PFSK-1 (cell line): ENCODE results near the gene ERVK3-1.

ENCODE experiments used
- FOXP2 ChIP-seq: optimal IDR thresholded peaks from 2 replicates; pipeline ENCODE3; 2011; ENCODE audit warnings: borderline replicate concordance, control low read depth, inconsistent platforms; ENCODE audit not compliant: insufficient read depth; ENCODE audit errors: extremely low read length, extremely low read depth
- POLR2AphosphoS5 ChIP-seq: IDR thresholded peaks from 2 replicates; pipeline ENCODE4 v1.6.1; 2012; ENCODE audit warnings: low read depth, mild to moderate bottlenecking, control low read depth, low read length, moderate library complexity
- SIN3A ChIP-seq: IDR thresholded peaks from 2 replicates; pipeline ENCODE4 v1.6.1; 2012; ENCODE audit warnings: mild to moderate bottlenecking, low read length, moderate library complexity, borderline replicate concordance; ENCODE audit not compliant: insufficient read depth
- TAF1 ChIP-seq: IDR thresholded peaks from 2 replicates; pipeline ENCODE4 v1.6.1; 2012; ENCODE audit warnings: low read length, control low read depth, borderline replicate concordance; ENCODE audit not compliant: insufficient read depth
- TF ChIP-seq, protein P1 (sequence below), 2 experiments: IDR thresholded peaks; 2 replicates each; pipeline versions ENCODE4 v1.6.1 to v1.8.0; 2011 to 2012; ENCODE audit warnings: low read depth in 2 of 2, low read length in 2 of 2, control low read depth in 1 of 2, inconsistent platforms in 1 of 2, mild to moderate bottlenecking in 1 of 2, moderate library complexity in 1 of 2; ENCODE audit not compliant: insufficient read depth in 1 of 2

Gene ERVK3-1

DNA sequence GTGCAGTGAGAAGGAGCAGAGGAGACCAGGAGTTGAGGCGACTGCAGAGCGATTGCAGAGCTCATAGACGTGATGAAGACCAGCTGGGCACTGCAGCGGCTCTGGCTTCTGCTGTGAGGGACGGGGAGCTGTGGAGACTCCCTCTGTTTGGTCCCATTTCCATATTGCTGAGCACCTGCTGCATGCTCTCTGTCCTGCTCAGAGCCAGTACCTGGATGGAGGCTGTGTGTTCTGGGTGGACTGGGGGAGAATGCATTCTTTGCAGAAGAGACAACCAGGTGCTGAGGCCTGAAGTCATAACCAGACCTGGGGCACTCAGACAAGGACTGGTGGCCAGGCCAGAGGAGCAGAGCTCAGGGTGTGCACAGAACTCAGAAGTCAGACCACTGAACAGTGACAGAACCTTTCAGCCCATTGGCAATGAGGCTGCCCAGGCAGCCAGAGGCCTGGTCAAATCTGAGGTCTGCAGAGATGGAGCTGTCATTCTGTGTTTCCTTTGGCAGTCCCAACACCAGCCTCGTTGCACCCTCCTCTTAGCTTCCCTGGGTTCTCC lies 49.4 kb downstream of the ERVK3-1 start:
- TF ChIP-seq, protein P1, sequence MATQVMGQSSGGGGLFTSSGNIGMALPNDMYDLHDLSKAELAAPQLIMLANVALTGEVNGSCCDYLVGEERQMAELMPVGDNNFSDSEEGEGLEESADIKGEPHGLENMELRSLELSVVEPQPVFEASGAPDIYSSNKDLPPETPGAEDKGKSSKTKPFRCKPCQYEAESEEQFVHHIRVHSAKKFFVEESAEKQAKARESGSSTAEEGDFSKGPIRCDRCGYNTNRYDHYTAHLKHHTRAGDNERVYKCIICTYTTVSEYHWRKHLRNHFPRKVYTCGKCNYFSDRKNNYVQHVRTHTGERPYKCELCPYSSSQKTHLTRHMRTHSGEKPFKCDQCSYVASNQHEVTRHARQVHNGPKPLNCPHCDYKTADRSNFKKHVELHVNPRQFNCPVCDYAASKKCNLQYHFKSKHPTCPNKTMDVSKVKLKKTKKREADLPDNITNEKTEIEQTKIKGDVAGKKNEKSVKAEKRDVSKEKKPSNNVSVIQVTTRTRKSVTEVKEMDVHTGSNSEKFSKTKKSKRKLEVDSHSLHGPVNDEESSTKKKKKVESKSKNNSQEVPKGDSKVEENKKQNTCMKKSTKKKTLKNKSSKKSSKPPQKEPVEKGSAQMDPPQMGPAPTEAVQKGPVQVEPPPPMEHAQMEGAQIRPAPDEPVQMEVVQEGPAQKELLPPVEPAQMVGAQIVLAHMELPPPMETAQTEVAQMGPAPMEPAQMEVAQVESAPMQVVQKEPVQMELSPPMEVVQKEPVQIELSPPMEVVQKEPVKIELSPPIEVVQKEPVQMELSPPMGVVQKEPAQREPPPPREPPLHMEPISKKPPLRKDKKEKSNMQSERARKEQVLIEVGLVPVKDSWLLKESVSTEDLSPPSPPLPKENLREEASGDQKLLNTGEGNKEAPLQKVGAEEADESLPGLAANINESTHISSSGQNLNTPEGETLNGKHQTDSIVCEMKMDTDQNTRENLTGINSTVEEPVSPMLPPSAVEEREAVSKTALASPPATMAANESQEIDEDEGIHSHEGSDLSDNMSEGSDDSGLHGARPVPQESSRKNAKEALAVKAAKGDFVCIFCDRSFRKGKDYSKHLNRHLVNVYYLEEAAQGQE (IDR thresholded peaks at IDR 0.05; ENCODE audit: insufficient read depth in 1 of 2, low read depth in 2 of 2, low read length in 2 of 2): no peak
- TF ChIP-seq POLR2AphosphoS5: no peak
- TF ChIP-seq FOXP2: no peak
- TF ChIP-seq SIN3A: no peak
- no peak for TF ChIP-seq TAF1

DNA sequence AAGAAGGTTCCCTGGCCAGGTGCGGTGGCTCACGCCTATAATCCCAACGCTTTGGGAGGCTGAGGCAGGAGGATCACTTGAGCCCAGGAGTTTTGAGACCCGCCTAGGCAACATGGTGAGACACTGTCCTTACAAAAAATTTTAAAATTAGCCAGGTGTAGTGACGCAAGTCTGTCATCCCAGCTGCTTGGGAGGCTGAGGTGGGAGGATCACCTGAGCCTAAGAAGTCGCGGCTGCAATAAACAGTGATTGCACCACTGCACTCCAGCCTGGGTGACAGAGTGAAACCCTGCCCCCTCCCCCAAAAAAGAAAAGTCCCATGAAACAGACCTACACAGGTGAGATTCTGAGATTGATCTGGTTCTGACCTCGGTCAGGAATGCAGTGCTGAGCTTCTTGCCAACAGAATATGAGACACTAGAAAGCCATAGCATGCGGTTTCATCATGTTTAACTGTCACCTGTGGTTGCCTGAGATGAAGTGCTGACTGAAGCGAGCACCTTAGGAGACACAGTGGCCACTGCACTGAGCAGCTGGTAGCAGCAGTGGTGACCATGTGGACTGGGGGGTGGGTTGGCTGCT lies 50.1 kb downstream of the ERVK3-1 start:
- TF ChIP-seq, protein P1 (IDR thresholded peaks at IDR 0.05; ENCODE audit: insufficient read depth in 1 of 2, low read depth in 2 of 2, low read length in 2 of 2): no peak
- TF ChIP-seq SIN3A: no peak
- no peak for TF ChIP-seq TAF1
- TF ChIP-seq FOXP2: no peak
- no peak for TF ChIP-seq POLR2AphosphoS5

DNA sequence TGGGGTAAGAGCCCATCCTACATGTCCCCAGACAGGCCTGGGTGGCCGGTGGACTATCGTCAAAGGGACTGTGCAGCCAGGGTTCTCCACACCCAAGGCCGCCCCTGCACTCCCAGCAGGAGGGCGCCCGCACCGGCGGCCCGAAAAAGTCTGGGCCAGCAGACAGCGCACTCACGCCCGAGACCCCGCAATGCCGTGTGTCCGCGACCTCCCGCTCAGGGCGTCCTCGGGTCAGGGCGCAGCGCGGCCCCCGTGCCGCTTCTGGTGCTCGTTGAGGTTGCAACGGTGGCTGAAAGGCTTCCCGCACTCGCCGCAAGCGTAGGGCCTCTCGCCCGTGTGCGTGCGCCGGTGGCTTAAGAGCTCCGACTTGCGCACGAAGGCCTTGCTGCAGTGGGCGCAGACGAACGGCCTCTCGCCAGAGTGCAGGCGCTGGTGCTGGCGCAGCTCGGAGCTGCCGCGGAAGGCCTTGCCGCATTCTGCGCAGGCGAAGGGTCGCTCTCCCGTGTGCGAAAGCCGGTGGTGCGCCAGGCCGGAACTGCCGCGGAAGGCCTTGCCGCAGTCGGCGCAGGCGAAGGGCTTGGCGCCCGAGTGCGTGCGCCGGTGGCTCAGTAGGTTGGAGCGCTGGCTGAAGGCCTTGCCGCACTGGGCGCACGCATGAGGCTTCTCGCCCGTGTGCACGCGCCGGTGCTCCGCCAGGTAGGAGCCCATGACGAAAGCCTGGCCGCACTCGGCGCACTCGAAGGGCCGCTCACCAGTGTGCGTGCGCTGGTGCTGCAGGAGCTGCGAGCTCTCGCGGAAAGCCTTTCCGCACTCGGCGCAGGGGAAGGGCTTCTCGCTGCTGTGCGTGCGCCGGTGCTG lies 51.0 kb downstream of the ERVK3-1 start:
- no peak for TF ChIP-seq SIN3A
- no peak for TF ChIP-seq FOXP2
- TF ChIP-seq POLR2AphosphoS5: no peak
- TF ChIP-seq, protein P1 (IDR thresholded peaks at IDR 0.05; ENCODE audit: insufficient read depth in 1 of 2, low read depth in 2 of 2, low read length in 2 of 2): no peak
- no peak for TF ChIP-seq TAF1

DNA sequence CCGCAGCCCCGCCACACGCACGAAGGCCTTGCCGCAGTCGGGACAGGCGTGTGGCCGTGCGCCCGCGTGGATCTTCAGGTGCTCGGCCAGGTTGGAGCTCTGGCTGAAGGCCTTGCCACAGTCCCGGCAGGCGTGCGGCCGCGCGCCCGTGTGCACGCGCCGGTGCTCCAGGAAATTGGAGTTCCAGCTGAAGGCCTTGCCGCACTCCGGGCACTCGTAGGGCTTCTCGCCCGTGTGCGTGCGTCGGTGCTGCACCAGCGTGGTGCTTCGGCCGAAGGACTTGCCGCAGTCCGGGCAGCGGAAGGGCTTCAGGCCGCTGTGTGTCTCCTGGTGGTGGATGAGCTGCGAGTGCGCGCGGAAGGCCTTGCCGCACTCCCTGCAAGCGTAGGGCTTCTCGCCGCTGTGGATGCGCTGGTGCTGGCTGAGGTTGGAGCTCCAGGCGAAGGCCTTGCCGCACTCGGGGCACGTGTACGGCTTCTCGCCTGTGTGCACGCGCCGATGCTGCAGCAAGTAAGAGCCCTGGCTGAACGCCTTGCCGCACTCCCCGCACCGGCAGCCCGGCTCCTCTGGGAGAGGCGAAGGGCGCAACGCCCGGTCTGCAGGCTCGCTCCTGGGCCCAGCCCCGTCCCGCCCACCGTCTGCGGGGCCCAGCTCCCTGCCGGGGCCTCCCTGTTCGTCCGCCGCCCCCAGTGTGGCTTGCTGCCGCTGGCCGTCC lies 51.7 kb downstream of the ERVK3-1 start:
- no peak for TF ChIP-seq TAF1
- no peak for TF ChIP-seq SIN3A
- no peak for TF ChIP-seq POLR2AphosphoS5
- TF ChIP-seq FOXP2: no peak
- TF ChIP-seq, protein P1 (IDR thresholded peaks at IDR 0.05; ENCODE audit: insufficient read depth in 1 of 2, low read depth in 2 of 2, low read length in 2 of 2): no peak
